OCI-LY3 (cell line): Measurements from ENCODE around the gene ANK2.

Experiments
- H2AFZ ChIP-seq: fragments of 200-600, 300-600 bp; shearing (Covaris generic); 2 replicates; pipeline ENCODE4 v1.6.0; 2014; ENCODE audit warnings: antibody characterized with exemption, low read depth, low read length
- H3K27ac ChIP-seq: fragments of 200-600, 300-600 bp; sonication (generic); 2 replicates; pipeline ENCODE4 v1.5.1; 2014; ENCODE audit warnings: mild to moderate bottlenecking, low read length, moderate library complexity, mixed read lengths
- H3K27me3 ChIP-seq: fragments of 200-600, 300-600 bp; sonication (generic); 2 replicates; pipeline ENCODE4 v1.6.1; 2014; ENCODE audit warnings: low read depth, low read length, mixed read lengths
- H3K36me3 ChIP-seq: fragments of 200-600, 300-600 bp; sonication (generic); replicated peaks from 2 replicates; pipeline ENCODE3; 2014; ENCODE audit warnings: low read depth, low read length, mixed read lengths
- H3K4me1 ChIP-seq: fragments of 300-600, 200-600 bp; sonication (generic); 2 replicates; pipeline ENCODE4 v1.6.1; 2014; ENCODE audit warnings: low read length, mixed read lengths
- H3K4me2 ChIP-seq: fragments of 200-600, 300-600 bp; sonication (generic); 2 replicates; pipeline ENCODE4 v1.6.1; 2014; ENCODE audit warnings: low read length, mixed read lengths
- H3K4me3 ChIP-seq: fragments of 300-600, 200-600 bp; sonication (generic); 2 replicates; pipeline ENCODE4 v1.5.1; 2014; ENCODE audit warnings: antibody characterized with exemption, mild to moderate bottlenecking, low read length, moderate library complexity
- H3K79me2 ChIP-seq: fragments of 300-600, 200-600 bp; shearing (Covaris generic); 2 replicates; pipeline ENCODE4 v1.6.1; 2014; ENCODE audit warnings: mild to moderate bottlenecking, low read length, mixed read lengths
- H3K9ac ChIP-seq: fragments of 300-600, 200-600 bp; shearing (Covaris generic); 2 replicates; pipeline ENCODE4 v1.6.0; 2014; ENCODE audit warnings: mild to moderate bottlenecking, low read length, moderate library complexity
- H3K9me3 ChIP-seq: fragments of 200-600, 300-600 bp; shearing (Covaris generic); 2 replicates; pipeline ENCODE4 v1.6.1; 2014; ENCODE audit warnings: low read length, mixed read lengths; ENCODE audit not compliant: insufficient read depth
- H4K20me1 ChIP-seq: fragments of 200-600, 300-600 bp; sonication (generic); 2 replicates; pipeline ENCODE4 v1.6.1; 2016; ENCODE audit warnings: low read length, mixed read lengths; ENCODE audit not compliant: insufficient read depth
- EZH2phosphoT487 ChIP-seq: fragments of 200-600 bp; shearing (Covaris generic); IDR thresholded peaks from 2 replicates; pipeline ENCODE4 v1.6.1; 2018; ENCODE audit warnings: antibody characterized with exemption, mixed run types, low read depth
- TF ChIP-seq, protein P1 (sequence below): fragments of 200-600, 300-600 bp; sonication (generic); IDR thresholded peaks from 2 replicates; pipeline ENCODE4 v1.5.1; 2014; ENCODE audit warnings: antibody characterized with exemption, low read length, low read depth

Gene ANK2

DNA sequence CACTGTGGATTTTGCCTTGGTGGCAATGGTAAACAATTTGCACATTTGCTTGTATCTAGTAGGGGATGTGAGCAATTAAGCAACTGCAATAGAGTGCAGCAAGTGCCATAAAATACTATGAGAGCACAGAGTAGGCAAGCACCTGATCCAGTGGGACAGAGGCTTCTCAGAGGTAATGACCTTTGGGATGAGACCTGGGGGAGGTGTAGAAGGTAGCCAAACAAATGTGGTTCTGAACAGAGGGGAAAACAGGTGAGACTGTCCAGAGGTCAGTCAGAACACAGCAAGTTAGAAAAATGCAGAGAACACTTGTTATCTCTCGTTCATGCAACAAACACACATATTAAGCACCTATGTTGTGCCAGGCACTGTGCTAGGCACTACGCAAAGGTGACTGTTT, 21.4 kb upstream of the ANK2 start:
- TF ChIP-seq, protein P1, sequence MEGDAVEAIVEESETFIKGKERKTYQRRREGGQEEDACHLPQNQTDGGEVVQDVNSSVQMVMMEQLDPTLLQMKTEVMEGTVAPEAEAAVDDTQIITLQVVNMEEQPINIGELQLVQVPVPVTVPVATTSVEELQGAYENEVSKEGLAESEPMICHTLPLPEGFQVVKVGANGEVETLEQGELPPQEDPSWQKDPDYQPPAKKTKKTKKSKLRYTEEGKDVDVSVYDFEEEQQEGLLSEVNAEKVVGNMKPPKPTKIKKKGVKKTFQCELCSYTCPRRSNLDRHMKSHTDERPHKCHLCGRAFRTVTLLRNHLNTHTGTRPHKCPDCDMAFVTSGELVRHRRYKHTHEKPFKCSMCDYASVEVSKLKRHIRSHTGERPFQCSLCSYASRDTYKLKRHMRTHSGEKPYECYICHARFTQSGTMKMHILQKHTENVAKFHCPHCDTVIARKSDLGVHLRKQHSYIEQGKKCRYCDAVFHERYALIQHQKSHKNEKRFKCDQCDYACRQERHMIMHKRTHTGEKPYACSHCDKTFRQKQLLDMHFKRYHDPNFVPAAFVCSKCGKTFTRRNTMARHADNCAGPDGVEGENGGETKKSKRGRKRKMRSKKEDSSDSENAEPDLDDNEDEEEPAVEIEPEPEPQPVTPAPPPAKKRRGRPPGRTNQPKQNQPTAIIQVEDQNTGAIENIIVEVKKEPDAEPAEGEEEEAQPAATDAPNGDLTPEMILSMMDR: no peak
- TF ChIP-seq EZH2phosphoT487: no peak
- H3K4me2 ChIP-seq: no peak overlapping the region
- no peak overlapping the region for H3K4me3 ChIP-seq
- H3K4me1 ChIP-seq: no peaks in the 10 kb centered on the region
- no peak overlapping the region for H3K27ac ChIP-seq
- no peaks in the 10 kb centered on the region for H3K9me3 ChIP-seq
- H4K20me1 ChIP-seq: no peaks in the 10 kb centered on the region
- no peaks in the 10 kb centered on the region for H3K27me3 ChIP-seq
- no peaks in the 10 kb centered on the region for H3K79me2 ChIP-seq
- no peaks in the 10 kb centered on the region for H3K36me3 ChIP-seq
- H2AFZ ChIP-seq: no peak overlapping the region
- no peak overlapping the region for H3K9ac ChIP-seq

DNA sequence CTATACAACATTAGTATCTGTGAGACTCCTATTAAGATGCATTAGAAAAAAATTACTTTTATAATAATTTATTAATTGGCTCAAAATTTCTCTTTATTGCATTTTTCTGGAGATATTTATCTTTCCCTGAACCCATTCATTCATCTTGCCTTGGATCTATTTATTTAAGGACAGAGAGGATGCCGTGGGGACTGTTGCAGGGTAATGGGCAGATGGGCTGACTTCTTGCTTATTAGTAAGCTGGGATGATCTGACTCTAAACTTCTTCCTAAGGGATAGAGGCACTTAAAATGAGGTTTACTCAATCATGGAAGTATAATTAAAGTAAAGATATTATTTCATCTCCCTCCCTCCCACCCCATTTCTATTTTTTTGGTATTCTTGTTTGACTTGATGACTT, 18.2 kb upstream of the ANK2 start:
- Histone ChIP-seq H3K4me3 (no peak overlapping the region), H3K36me3 (no peaks in the 10 kb centered on the region), H4K20me1 (no peaks in the 10 kb centered on the region), H2AFZ (no peak overlapping the region), H3K27ac (no peak overlapping the region), H3K27me3 (no peaks in the 10 kb centered on the region), H3K4me1 (no peaks in the 10 kb centered on the region), H3K9ac (no peak overlapping the region), H3K4me2 (no peak overlapping the region), H3K79me2 (no peaks in the 10 kb centered on the region), H3K9me3 (no peaks in the 10 kb centered on the region)
- TF ChIP-seq, protein P1: no peak
- TF ChIP-seq EZH2phosphoT487: no peak

DNA sequence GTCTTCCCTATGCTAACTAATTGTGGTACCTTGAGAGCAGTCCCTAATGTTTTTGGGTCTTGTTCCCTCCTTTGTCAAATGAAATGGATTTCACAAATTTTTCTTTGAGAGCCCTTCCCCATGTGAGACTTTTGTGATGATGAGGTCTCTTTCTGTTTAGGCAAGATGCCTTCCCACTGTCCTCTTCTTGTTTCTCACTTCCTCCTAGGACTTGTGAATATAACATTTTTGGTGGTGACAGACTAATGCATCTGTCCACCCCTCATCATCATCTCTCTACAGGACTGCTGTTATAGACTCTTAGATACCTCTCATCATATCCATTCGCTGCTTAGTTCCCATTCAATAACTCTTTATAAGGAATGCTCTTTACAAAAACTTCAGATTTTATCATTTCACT, 8.7 kb upstream of the ANK2 start:
- Histone ChIP-seq H3K4me2 (peak overlapping the region; percentile 38), H3K27ac (no peak overlapping the region), H3K9me3 (no peaks in the 10 kb centered on the region), H3K4me1 (peaks cover 21% of the 10 kb centered on the region), H3K27me3 (no peaks in the 10 kb centered on the region), H4K20me1 (no peaks in the 10 kb centered on the region), H3K4me3 (no peak overlapping the region), H3K79me2 (no peaks in the 10 kb centered on the region), H2AFZ (no peak overlapping the region), H3K9ac (no peak overlapping the region), H3K36me3 (no peaks in the 10 kb centered on the region)
- no peak for TF ChIP-seq EZH2phosphoT487
- TF ChIP-seq, protein P1: no peak

DNA sequence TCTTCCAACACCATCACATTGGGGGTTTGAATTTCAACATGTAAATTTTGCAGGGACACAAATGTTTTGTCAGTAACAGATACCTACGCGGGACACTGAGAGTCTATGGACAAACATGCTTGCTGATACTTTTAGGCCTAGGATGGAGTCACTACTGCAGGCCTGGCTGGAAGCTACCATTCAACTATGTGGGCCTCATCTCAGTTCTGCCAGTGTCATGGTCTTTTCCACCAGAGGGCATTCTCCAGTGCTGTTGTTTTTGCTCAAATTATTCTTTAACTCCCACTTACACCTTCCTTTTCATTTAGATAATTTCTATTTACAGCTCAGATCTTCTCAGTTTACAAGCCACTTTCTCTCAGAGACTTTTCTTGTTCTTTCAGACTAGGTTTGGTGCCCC, 7.0 kb upstream of the ANK2 start:
- H2AFZ ChIP-seq: no peak overlapping the region
- H3K27ac ChIP-seq: no peak overlapping the region
- H3K4me2 ChIP-seq: no peak overlapping the region
- H3K4me3 ChIP-seq: no peak overlapping the region
- TF ChIP-seq EZH2phosphoT487: no peak
- TF ChIP-seq, protein P1: no peak; the same call in 1 of the 2 replicates
- H3K9me3 ChIP-seq: no peaks in the 10 kb centered on the region
- peaks cover 21% of the 10 kb centered on the region for H3K4me1 ChIP-seq
- no peaks in the 10 kb centered on the region for H3K27me3 ChIP-seq
- no peak overlapping the region for H3K9ac ChIP-seq
- no peaks in the 10 kb centered on the region for H3K79me2 ChIP-seq
- H3K36me3 ChIP-seq: no peaks in the 10 kb centered on the region
- H4K20me1 ChIP-seq: no peaks in the 10 kb centered on the region
